ENCODE measurements around the gene IL17RE. TPM values are rescaled to one million over a fixed set of nuclear protein-coding genes. Genes with fewer than 3 reads are reported as not detected.

The IL17RE gene
- total and polyA plus RNA-seq, 9 of the 15 experiments (the other 6 are each of a cell fraction or from before 2014, with no cell fraction given), result 0.32 to 1.9 (median 0.51) TPM; not detected in 4

GRCh38 chr3:9890249-9891071 lies 12.2 kb upstream of the IL17RE start, which contains the start of gene JAGN1 (continued):
- TF ChIP-seq NEUROD1 (IDR thresholded peaks at IDR 0.05; ENCODE audit: borderline replicate concordance, low read depth, low read length, partially characterized antibody) (peak; percentile 29), STAG1 (CRISPR knock-in tag; IDR thresholded peaks at IDR 0.05; ENCODE audit: borderline replicate concordance) (0 out of 2 replicates have a peak, but pooled peaks have one; percentile 7), RBM34 (IDR thresholded peaks at IDR 0.05; ENCODE audit: borderline replicate concordance, insufficient read depth, low read length) (no peak), TEAD1 (CRISPR knock-in tag; IDR thresholded peaks at IDR 0.05) (peak in 1 of 2 experiments; percentile 60; a peak in 3 of 4 replicates), FOXP1 (CRISPR knock-in tag; IDR thresholded peaks at IDR 0.05) (peak; percentile 91), HBP1 (CRISPR knock-in tag; IDR thresholded peaks at IDR 0.05) (peak; percentile 85; the same call in 1 of the 2 replicates), MNT (conservative IDR thresholded peaks at IDR 0.05) (peak; percentile 45 to 86; a peak in 2 of 4 replicates), THRA (IDR thresholded peaks at IDR 0.05) (no peak), MAFF (IDR thresholded peaks at IDR 0.05; ENCODE audit: low read length) (no peak), PBX2 (CRISPR knock-in tag; IDR thresholded peaks at IDR 0.05; ENCODE audit: low read depth) (no peak), PBX2 (tag; conservative IDR thresholded peaks at IDR 0.05; ENCODE audit: low read depth) (0 out of 2 replicates have a peak, but pooled peaks have one; percentile 13), E2F6 (IDR thresholded peaks at IDR 0.05; ENCODE audit: borderline replicate concordance in 1 of 2, extremely low read depth in 1 of 2, insufficient read depth in 1 of 2, insufficient read length in 1 of 2, low read depth in 1 of 2, low read length in 1 of 2, poor library complexity in 1 of 2, severe bottlenecking in 1 of 2) (peak; percentile 81 to 87), KDM5B (IDR thresholded peaks at IDR 0.05; ENCODE audit: insufficient replicate concordance, low read depth, low read length) (peak; percentile 79), PHB (CRISPR knock-in tag; IDR thresholded peaks at IDR 0.05) (peak; percentile 77; the same call in 1 of the 2 replicates)

Measured in K562 (cell line).